Measurements from ENCODE around the gene FRK. TPM values are rescaled to one million over a fixed set of nuclear protein-coding genes. Genes with fewer than 3 reads are reported as not detected.

The FRK gene
- polyA plus RNA-seq, 1 experiment, result 0.02 TPM

GRCh38 chr6:116015983-116016382, 44.7 kb downstream of the FRK start:
- POLR2A ChIA-PET, result no interaction called here
- Histone ChIP-seq H3K27me3 (ENCODE audit: control insufficient read depth, insufficient read depth, low read length) (no peaks in the 10 kb centered on the region), H3K4me3 (ENCODE audit: low read depth, low read length) (no peak overlapping the region), H3K36me3 (ENCODE audit: control insufficient read depth, insufficient read depth, low read length) (no peaks in the 10 kb centered on the region)
- TF ChIP-seq CTCF (IDR thresholded peaks at IDR 0.05; ENCODE audit: insufficient read depth, low read depth, low read length), result no peak
- CTCF ChIA-PET, result interaction anchor here (2.3 kb wide), 1 partner anchor 81 kb away, joined by 13 read pairs; no protein-coding TSS in a partner anchor
- DNase-seq (ENCODE audit: low read depth), result no peak

GRCh38 chr6:116015561-116015960, 45.1 kb downstream of the FRK start:
- no peak overlapping the region for H3K4me3 ChIP-seq (ENCODE audit: low read depth, low read length)
- TF ChIP-seq CTCF (IDR thresholded peaks at IDR 0.05; ENCODE audit: insufficient read depth, low read depth, low read length), result no peak
- H3K27me3 ChIP-seq (ENCODE audit: control insufficient read depth, insufficient read depth, low read length), result no peaks in the 10 kb centered on the region
- no peak for DNase-seq (ENCODE audit: low read depth)
- ChIA-PET CTCF (no interaction called here), POLR2A (no interaction called here)
- H3K36me3 ChIP-seq (ENCODE audit: control insufficient read depth, insufficient read depth, low read length), result no peaks in the 10 kb centered on the region

- CTCF ChIA-PET, result interaction anchor here (0.6 to 4.9 kb wide), 8 partner anchors 18 to 99 kb away, joined by 3 to 74 read pairs (median 4); partner anchors contain the start of gene NT5DC1
- Histone ChIP-seq H3K36me3 (ENCODE audit: control insufficient read depth, insufficient read depth, low read length) (no peaks in the 10 kb centered on the region), H3K4me3 (ENCODE audit: low read depth, low read length) (no peak overlapping the region), H3K27me3 (ENCODE audit: control insufficient read depth, insufficient read depth, low read length) (no peaks in the 10 kb centered on the region)
- POLR2A ChIA-PET, result no interaction called here
- TF ChIP-seq CTCF (IDR thresholded peaks at IDR 0.05; ENCODE audit: insufficient read depth, low read depth, low read length), result no peak
- DNase-seq (ENCODE audit: low read depth), result no peak
Measured at GRCh38 chr6:116012951-116013350, 47.7 kb downstream of the FRK start.

GRCh38 chr6:116012471-116012949, 48.2 kb downstream of the FRK start:
- Histone ChIP-seq H3K36me3 (ENCODE audit: control insufficient read depth, insufficient read depth, low read length) (no peaks in the 10 kb centered on the region), H3K4me3 (ENCODE audit: low read depth, low read length) (no peak overlapping the region), H3K27me3 (ENCODE audit: control insufficient read depth, insufficient read depth, low read length) (no peaks in the 10 kb centered on the region)
- ChIA-PET CTCF (interaction anchor here (0.6 to 4.9 kb wide), 10 partner anchors 15 to 100 kb away, joined by 3 to 74 read pairs (median 3); partner anchors contain the start of gene NT5DC1), POLR2A (no interaction called here)
- TF ChIP-seq CTCF (IDR thresholded peaks at IDR 0.05; ENCODE audit: insufficient read depth, low read depth, low read length), result no peak
- no peak for DNase-seq (ENCODE audit: low read depth)

GRCh38 chr6:116011520-116011919, 49.2 kb downstream of the FRK start:
- Histone ChIP-seq H3K27me3 (ENCODE audit: control insufficient read depth, insufficient read depth, low read length) (no peaks in the 10 kb centered on the region), H3K36me3 (ENCODE audit: control insufficient read depth, insufficient read depth, low read length) (no peaks in the 10 kb centered on the region), H3K4me3 (ENCODE audit: low read depth, low read length) (no peak overlapping the region)
- TF ChIP-seq CTCF (IDR thresholded peaks at IDR 0.05; ENCODE audit: insufficient read depth, low read depth, low read length), result no peak
- ChIA-PET POLR2A (no interaction called here), CTCF (interaction anchor here (0.5 to 4.9 kb wide), 15 partner anchors 7 to 836 kb away, joined by 3 to 74 read pairs (median 3); partner anchors contain the start of gene NT5DC1)
- DNase-seq (ENCODE audit: low read depth), result no peak
